Activated CD4-positive, alpha-beta T cell treated with anti-CD3 and anti-CD28 coated beads, Interleukin-2, Interleukin-4, amounts not matched to agents 100 ng/mL and 50 ng/mL, durations not matched to agents 16 hours and 8 hours (primary cell): ENCODE results near the gene SLC44A5.

Experiments
- DNase-seq: peaks from one replicate; pipeline ENCODE4 v3.0.0-alpha.2; 2020; ENCODE audit warnings: low spot score

Gene SLC44A5

GRCh38 chr1:75174031-75174760 lies 436.7 kb downstream of the SLC44A5 start:
- no peak for DNase-seq

- no peak for DNase-seq
Observed at GRCh38 chr1:75172556-75172955, 438.4 kb downstream of the SLC44A5 start.

- DNase-seq: no peak
Observed at GRCh38 chr1:75171876-75172275, 439.0 kb downstream of the SLC44A5 start.

- DNase-seq: no peak
Observed at GRCh38 chr1:75170981-75171380, 439.9 kb downstream of the SLC44A5 start.

GRCh38 chr1:75170011-75170410 lies 440.9 kb downstream of the SLC44A5 start:
- no peak for DNase-seq

GRCh38 chr1:75166821-75167220 lies 444.1 kb downstream of the SLC44A5 start:
- DNase-seq: no peak

- no peak for DNase-seq
Observed at GRCh38 chr1:75165264-75165663, 445.6 kb downstream of the SLC44A5 start.

GRCh38 chr1:75159154-75159553 lies 451.8 kb downstream of the SLC44A5 start:
- no peak for DNase-seq
